K562 (cell line): ENCODE results near the gene TMPRSS5. TPM values are rescaled to one million over a fixed set of nuclear protein-coding genes. Genes with fewer than 3 reads are reported as not detected.

ENCODE experiments used
- ATAC-seq: fragments of 200-7000 bp; cut with Tn5 transposase; 3 replicates; pipeline ENCODE4 v1.9.1; 2020; ENCODE audit warnings: moderate library complexity
- BruUV-seq: library from RNA; stranded (reverse); fragments of 400-500 nt; replicated peaks from 2 replicates; lab custom pipeline; 2021; lab: Mats Ljungman, UMichigan
- CTCF ChIA-PET: fragments of 300-600 bp; formaldehyde crosslinking; extraction: SDS; loops from one replicate; lab custom pipeline; 2021; ENCODE audit warnings: low intra/inter-chr PET ratio; lab: Yijun Ruan, JAX
- POLR2A ChIA-PET: fragments of 300-600, 350-650 bp; sonication (Branson Sonifier 250); formaldehyde crosslinking; extraction: SDS; loops from one replicate; lab custom pipeline; 2021; ENCODE audit warnings: antibody characterized with exemption, inconsistent platforms; lab: Yijun Ruan, JAX
- DNase-seq, 4 experiments: peaks; one replicate each; pipeline versions ENCODE4 v3.0.0 to v3.0.0-alpha.2; 2011 to 2018; ENCODE audit warnings: low spot score in 3 of 4, mixed read lengths in 3 of 4; ENCODE audit errors: extremely low read depth in 1 of 4
- FAIRE-seq: peaks from 2 replicates; lab custom pipeline; 2011; peaks lifted over from hg19 to GRCh38; lab: Jason Lieb, UNC
- H2AFZ ChIP-seq: 2 replicates; pipeline ENCODE4 v1.6.0; 2011; ENCODE audit warnings: low read depth, low read length, control low read depth, inconsistent platforms
- H3K27ac ChIP-seq: fragments of 200-600 bp; 3 replicates; pipeline ENCODE4 v1.8.0; 2011; ENCODE audit warnings: low read depth, mild to moderate bottlenecking, control low read depth, inconsistent platforms, low read length, moderate library complexity, mixed read lengths; ENCODE audit errors: extremely low read depth
- H3K27me3 ChIP-seq, 2 experiments: fragments of 300-600 bp in 1 of 2; 2 replicates in 1 of 2; 3 replicates in 1 of 2; pipeline versions ENCODE4 v1.6.0 to v1.8.0; 2011; ENCODE audit warnings: inconsistent platforms in 2 of 2, low read length in 2 of 2, mild to moderate bottlenecking in 1 of 2, mixed read lengths in 1 of 2, moderate library complexity in 1 of 2; ENCODE audit not compliant: control insufficient read depth in 2 of 2, insufficient read depth in 2 of 2
- H3K36me3 ChIP-seq: fragments of 300-600 bp; 3 replicates; pipeline ENCODE4 v1.8.0; 2011; ENCODE audit warnings: mild to moderate bottlenecking, low read length, inconsistent platforms; ENCODE audit not compliant: control insufficient read depth, insufficient read depth
- H3K4me1 ChIP-seq, 2 experiments: fragments of 200-600 bp in 1 of 2; replicated peaks in 1 of 2; 2 replicates in 1 of 2; 3 replicates in 1 of 2; pipeline versions ENCODE4 v1.5.1 to v1.8.0; 2011; ENCODE audit warnings: inconsistent platforms in 2 of 2, low read length in 2 of 2, mild to moderate bottlenecking in 1 of 2, mixed read lengths in 1 of 2, moderate library complexity in 1 of 2; ENCODE audit not compliant: control insufficient read depth in 2 of 2, insufficient read depth in 2 of 2
- H3K4me2 ChIP-seq: 2 replicates; pipeline ENCODE4 v1.6.1; 2011; ENCODE audit warnings: low read length, control low read depth, inconsistent platforms, mixed read lengths; ENCODE audit not compliant: insufficient read depth
- H3K4me3 ChIP-seq: fragments of 200-600 bp; sonication (generic), shearing (Covaris generic); 2 replicates; pipeline ENCODE4 v1.5.1; 2016; ENCODE audit warnings: control low read depth, inconsistent platforms
- H3K79me2 ChIP-seq: fragments of 200-600 bp; 3 replicates; pipeline ENCODE4 v1.8.0; 2011; ENCODE audit warnings: low read length, inconsistent platforms; ENCODE audit not compliant: control insufficient read depth, insufficient read depth
- H3K9ac ChIP-seq, 2 experiments: 2 replicates each; pipeline versions ENCODE4 v1.6.0 to v1.6.1; 2011; ENCODE audit warnings: low read depth in 2 of 2, low read length in 2 of 2, control low read depth in 1 of 2, inconsistent platforms in 1 of 2, mild to moderate bottlenecking in 1 of 2, mixed read lengths in 1 of 2; ENCODE audit not compliant: insufficient read depth in 1 of 2
- H3K9me1 ChIP-seq: one replicate; pipeline ENCODE4 v1.6.0; 2011; ENCODE audit warnings: inconsistent platforms, mild to moderate bottlenecking, low read length, moderate library complexity; ENCODE audit not compliant: control insufficient read depth, insufficient read depth
- H3K9me3 ChIP-seq: replicated peaks from 2 replicates; pipeline ENCODE4 v1.5.1; 2011; ENCODE audit warnings: low read depth, low read length, inconsistent platforms; ENCODE audit not compliant: control insufficient read depth, insufficient read depth
- H4K20me1 ChIP-seq: replicated peaks from 2 replicates; pipeline ENCODE4 v1.6.1; 2011; ENCODE audit warnings: low read length, inconsistent platforms, mixed read lengths; ENCODE audit not compliant: control insufficient read depth, insufficient read depth
- BDP1 ChIP-seq: IDR thresholded peaks from 3 replicates; pipeline ENCODE4 v1.6.1; 2011; ENCODE audit not compliant: insufficient read length, insufficient read depth
- PKNOX1 ChIP-seq: fragments of 450-650 bp; IDR thresholded peaks from 2 replicates; pipeline ENCODE4 v1.6.1; 2016
- PTBP1 ChIP-seq: fragments of 200-400 bp; formaldehyde crosslinking; IDR thresholded peaks from 2 replicates; pipeline ENCODE4 v1.6.1; 2017; ENCODE audit warnings: low read depth, low read length
- ZNF766 ChIP-seq: fragments of 200-800 bp; sonication (Bioruptor generic); conservative IDR thresholded peaks from 2 replicates; pipeline ENCODE4 v1.6.1; 2016; ENCODE audit warnings: missing genetic modification characterization, missing compliant biosample characterization
- WGBS: fragments of 100-300 bp; shearing (Covaris generic); methylation state at CpG from one replicate; pipeline ENCODE4 v1.1.6; 2016; ENCODE audit warnings: low coverage, mixed read lengths; ENCODE audit not compliant: insufficient coverage; ENCODE audit errors: missing lambda C conversion rate; 5-methylcytosine and 5-hydroxymethylcytosine counted together
- in situ Hi-C: fragments of 300-500 bp; cut with MboI; formaldehyde crosslinking; loops from 4 replicates; pipeline ENCODE4 v1.15.0; 2018; ENCODE audit warnings: inconsistent platforms, mixed read lengths
- intact Hi-C: fragments of 100-400 bp; cut with micrococcal nuclease; formaldehyde crosslinking; loops from 2 replicates; pipeline ENCODE4 v1.14.2; 2022
- polyA plus RNA-seq, 8 experiments: library from polyadenylated mRNA; depleted of rRNA in 4 of 8; stranded (reverse) in 5 of 8; unstranded in 3 of 8; fragments of >200 nt; fragmentation: Nextera tagmentation in 2 of 8; fragmentation: Illumina TruSeq in 1 of 8; extraction: Ambion mirVana in 2 of 8; extraction: Trizol in 1 of 8; gene quantifications; 2 replicates each; pipeline versions ENCODE4 v1.2.1 to v1.2.3, GENCODE V29; 2011 to 2014; ENCODE audit warnings: inconsistent platforms in 1 of 8, missing spikeins in 1 of 8
- small RNA-seq: library from RNA; depleted of rRNA; stranded (forward); fragments of <200 nt; gene quantifications from one replicate; pipeline ENCODE3, GENCODE V24; 2014
- total RNA-seq, 7 experiments: library from RNA; depleted of rRNA in 6 of 7; stranded (reverse); fragments of >200 nt in 6 of 7; fragmentation: Illumina TruSeq in 2 of 7; extraction: Trizol in 2 of 7; gene quantifications; 2 replicates each; pipeline versions ENCODE4 v1.2.1 to v1.2.3, GENCODE V29; 2011 to 2021; ENCODE audit warnings: low replicate concordance in 1 of 7

Gene TMPRSS5
- total and polyA plus RNA-seq, 9 of the 15 experiments (the other 6 are each of a cell fraction or from before 2014, with no cell fraction given), result 0.07 to 0.49 (median 0.17) TPM; not detected in 1

GRCh38 chr11:113637636-113638035 lies 68.5 kb downstream of the TMPRSS5 start:
- Histone ChIP-seq H3K4me2 (no peak overlapping the region), H3K4me1 (peaks cover 10 to 23% of the 10 kb centered on the region in 2 experiments; a peak in 3 of 5 replicates), H3K79me2 (no peaks in the 10 kb centered on the region), H2AFZ (no peak overlapping the region), H3K36me3 (no peaks in the 10 kb centered on the region), H3K27me3 (no peaks in the 10 kb centered on the region), H3K9me1 (no peaks in the 10 kb centered on the region), H4K20me1 (no peaks in the 10 kb centered on the region), H3K9ac (no peak overlapping the region; a peak in 1 of 4 replicates), H3K9me3 (peaks cover 8% of the 10 kb centered on the region), H3K27ac (no peak overlapping the region), H3K4me3 (no peak overlapping the region)
- TF ChIP-seq PTBP1 (no peak), PKNOX1 (peak; percentile 43; the same call in 1 of the 2 replicates), BDP1 (no peak), ZNF766 (no peak)
- no peak for FAIRE-seq
- intact Hi-C loops, result no loop called here
- POLR2A ChIA-PET, result no interaction called here
- DNase-seq, result no peak
- CTCF ChIA-PET, result no interaction called here
- no peak for ATAC-seq
- in situ Hi-C loops, result no loop called here
- 29% methylated on average over 2 of the region's 2 CpGs for WGBS
- no TSS peak for BruUV-seq

Small RNA genes lying within 50 kb of the gene (small RNA-seq; reads per million reads assigned to genes)
- gene RPS29P19, result not detected

Other genes starting within 250 kb of the TMPRSS5 start
- not detected in 2 replicates for gene DRD2, start 230.9 kb downstream of the TMPRSS5 start, total RNA-seq (2014; rRNA removed)
- not detected in 2 replicates for gene DRD2, start 230.9 kb downstream of the TMPRSS5 start, total RNA-seq (2014; rRNA removed; fragmentation: Illumina TruSeq; extraction: Trizol)
- gene DRD2, start 230.9 kb downstream of the TMPRSS5 start, total RNA-seq (2015; rRNA removed; fragmentation: Illumina TruSeq; extraction: Trizol), result not detected in 2 replicates
- not detected in 2 replicates for gene DRD2, start 230.9 kb downstream of the TMPRSS5 start, total RNA-seq (2021)
- not detected in 2 replicates for gene DRD2, start 230.9 kb downstream of the TMPRSS5 start, polyA plus RNA-seq (2011; rRNA removed)
- not detected in 2 replicates for gene DRD2, start 230.9 kb downstream of the TMPRSS5 start, polyA plus RNA-seq (2014; fragmentation: Illumina TruSeq; extraction: Trizol)
- not detected for gene DRD2, start 230.9 kb downstream of the TMPRSS5 start, polyA plus RNA-seq (2014; fragmentation: Nextera tagmentation; extraction: Ambion mirVana)
- not detected in 2 replicates for gene DRD2, start 230.9 kb downstream of the TMPRSS5 start, polyA plus RNA-seq (2014; rRNA removed)
- gene ZW10, start 67.4 kb upstream of the TMPRSS5 start, total RNA-seq (2014; rRNA removed), result 23.7 and 24.9 TPM in 2 replicates
- gene ZW10, start 67.4 kb upstream of the TMPRSS5 start, total RNA-seq (2014; rRNA removed; fragmentation: Illumina TruSeq; extraction: Trizol), result 34.3 and 39.3 TPM in 2 replicates
- gene ZW10, start 67.4 kb upstream of the TMPRSS5 start, total RNA-seq (2015; rRNA removed; fragmentation: Illumina TruSeq; extraction: Trizol), result 34.6 and 37.7 TPM in 2 replicates
- gene ZW10, start 67.4 kb upstream of the TMPRSS5 start, total RNA-seq (2021), result 21.1 and 25.0 TPM in 2 replicates
- gene ZW10, start 67.4 kb upstream of the TMPRSS5 start, polyA plus RNA-seq (2011; rRNA removed), result 19.0 and 26.9 TPM in 2 replicates
- 27.7 and 30.8 TPM in 2 replicates for gene ZW10, start 67.4 kb upstream of the TMPRSS5 start, polyA plus RNA-seq (2014; fragmentation: Illumina TruSeq; extraction: Trizol)
- gene ZW10, start 67.4 kb upstream of the TMPRSS5 start, polyA plus RNA-seq (2014; fragmentation: Nextera tagmentation; extraction: Ambion mirVana), result 10 to 100 TPM in 1 of 2 experiments, 1 to 10 TPM in 1; 9.4 to 17.3 TPM
- 19.6 and 21.8 TPM in 2 replicates for gene ZW10, start 67.4 kb upstream of the TMPRSS5 start, polyA plus RNA-seq (2014; rRNA removed)
- not detected in 2 replicates for gene CLDN25, start 73.5 kb upstream of the TMPRSS5 start, total RNA-seq (2014; rRNA removed)
- not detected in 2 replicates for gene CLDN25, start 73.5 kb upstream of the TMPRSS5 start, total RNA-seq (2014; rRNA removed; fragmentation: Illumina TruSeq; extraction: Trizol)
- not detected in 2 replicates for gene CLDN25, start 73.5 kb upstream of the TMPRSS5 start, total RNA-seq (2015; rRNA removed; fragmentation: Illumina TruSeq; extraction: Trizol)
- not detected in 2 replicates for gene CLDN25, start 73.5 kb upstream of the TMPRSS5 start, total RNA-seq (2021)
- gene CLDN25, start 73.5 kb upstream of the TMPRSS5 start, polyA plus RNA-seq (2011; rRNA removed), result not detected in 2 replicates
- not detected in 2 replicates for gene CLDN25, start 73.5 kb upstream of the TMPRSS5 start, polyA plus RNA-seq (2014; fragmentation: Illumina TruSeq; extraction: Trizol)
- not detected for gene CLDN25, start 73.5 kb upstream of the TMPRSS5 start, polyA plus RNA-seq (2014; fragmentation: Nextera tagmentation; extraction: Ambion mirVana)
- not detected in 2 replicates for gene CLDN25, start 73.5 kb upstream of the TMPRSS5 start, polyA plus RNA-seq (2014; rRNA removed)
- 16.1 and 18.8 TPM in 2 replicates for gene USP28, start 169.3 kb upstream of the TMPRSS5 start, total RNA-seq (2014; rRNA removed)
- gene USP28, start 169.3 kb upstream of the TMPRSS5 start, total RNA-seq (2014; rRNA removed; fragmentation: Illumina TruSeq; extraction: Trizol), result 35.9 and 41.8 TPM in 2 replicates
- gene USP28, start 169.3 kb upstream of the TMPRSS5 start, total RNA-seq (2015; rRNA removed; fragmentation: Illumina TruSeq; extraction: Trizol), result 28.0 and 28.5 TPM in 2 replicates
- 20.3 and 20.9 TPM in 2 replicates for gene USP28, start 169.3 kb upstream of the TMPRSS5 start, total RNA-seq (2021)
- 36.4 and 43.5 TPM in 2 replicates for gene USP28, start 169.3 kb upstream of the TMPRSS5 start, polyA plus RNA-seq (2011; rRNA removed)
- gene USP28, start 169.3 kb upstream of the TMPRSS5 start, polyA plus RNA-seq (2014; fragmentation: Illumina TruSeq; extraction: Trizol), result 29.1 and 42.7 TPM in 2 replicates
- 1 to 10 TPM; 3.7 to 7.1 TPM for gene USP28, start 169.3 kb upstream of the TMPRSS5 start, polyA plus RNA-seq (2014; fragmentation: Nextera tagmentation; extraction: Ambion mirVana)
- 18.7 and 20.7 TPM in 2 replicates for gene USP28, start 169.3 kb upstream of the TMPRSS5 start, polyA plus RNA-seq (2014; rRNA removed)
- not detected in 2 replicates for gene HTR3B, start 198.5 kb upstream of the TMPRSS5 start, total RNA-seq (2014; rRNA removed)
- not detected in 2 replicates for gene HTR3B, start 198.5 kb upstream of the TMPRSS5 start, total RNA-seq (2014; rRNA removed; fragmentation: Illumina TruSeq; extraction: Trizol)
- not detected in 2 replicates for gene HTR3B, start 198.5 kb upstream of the TMPRSS5 start, total RNA-seq (2015; rRNA removed; fragmentation: Illumina TruSeq; extraction: Trizol)
- not detected in 2 replicates for gene HTR3B, start 198.5 kb upstream of the TMPRSS5 start, total RNA-seq (2021)
- not detected in 2 replicates for gene HTR3B, start 198.5 kb upstream of the TMPRSS5 start, polyA plus RNA-seq (2011; rRNA removed)
- gene HTR3B, start 198.5 kb upstream of the TMPRSS5 start, polyA plus RNA-seq (2014; fragmentation: Illumina TruSeq; extraction: Trizol), result not detected in 2 replicates
- gene HTR3B, start 198.5 kb upstream of the TMPRSS5 start, polyA plus RNA-seq (2014; fragmentation: Nextera tagmentation; extraction: Ambion mirVana), result not detected
- gene HTR3B, start 198.5 kb upstream of the TMPRSS5 start, polyA plus RNA-seq (2014; rRNA removed), result not detected in 2 replicates